22Rv1 (cell line): Measurements from ENCODE around the gene ATP8B3.

Source experiments
- ZFX ChIP-seq: fragments of 450-650 bp; IDR thresholded peaks from 2 replicates; pipeline ENCODE4 v1.6.1; 2017; ENCODE audit warnings: antibody characterized with exemption, borderline replicate concordance
- TF ChIP-seq, protein P1 (sequence below): fragments of 450-650 bp; IDR thresholded peaks from 2 replicates; pipeline ENCODE4 v1.5.1; 2017; ENCODE audit warnings: mild to moderate bottlenecking

DNA sequence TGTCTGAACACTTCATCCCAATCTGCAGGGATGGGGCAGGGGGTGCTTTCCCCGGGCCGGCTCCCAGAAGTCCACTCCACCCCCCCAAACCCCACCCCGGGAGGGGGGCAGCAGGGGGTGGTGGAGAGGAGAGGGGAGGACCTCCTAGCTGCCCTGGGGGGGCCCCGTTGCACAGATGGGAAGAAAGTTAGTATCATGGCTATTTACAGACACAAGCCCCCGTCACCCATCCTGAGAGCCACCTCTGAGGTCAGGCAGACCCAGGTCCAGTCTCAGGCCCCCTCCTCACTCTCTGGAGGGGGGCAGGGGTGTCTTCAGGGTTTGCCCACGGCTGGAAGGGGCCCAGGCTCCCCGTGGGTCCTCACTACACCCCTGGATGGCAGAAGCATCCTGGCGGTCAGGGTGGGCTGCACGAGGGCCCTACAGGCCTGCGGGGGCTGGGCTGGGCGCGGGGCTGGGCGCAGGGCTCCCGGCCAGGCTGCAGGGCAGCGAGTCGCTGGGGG, 42.0 kb upstream of the ATP8B3 start:
- TF ChIP-seq, protein P1, sequence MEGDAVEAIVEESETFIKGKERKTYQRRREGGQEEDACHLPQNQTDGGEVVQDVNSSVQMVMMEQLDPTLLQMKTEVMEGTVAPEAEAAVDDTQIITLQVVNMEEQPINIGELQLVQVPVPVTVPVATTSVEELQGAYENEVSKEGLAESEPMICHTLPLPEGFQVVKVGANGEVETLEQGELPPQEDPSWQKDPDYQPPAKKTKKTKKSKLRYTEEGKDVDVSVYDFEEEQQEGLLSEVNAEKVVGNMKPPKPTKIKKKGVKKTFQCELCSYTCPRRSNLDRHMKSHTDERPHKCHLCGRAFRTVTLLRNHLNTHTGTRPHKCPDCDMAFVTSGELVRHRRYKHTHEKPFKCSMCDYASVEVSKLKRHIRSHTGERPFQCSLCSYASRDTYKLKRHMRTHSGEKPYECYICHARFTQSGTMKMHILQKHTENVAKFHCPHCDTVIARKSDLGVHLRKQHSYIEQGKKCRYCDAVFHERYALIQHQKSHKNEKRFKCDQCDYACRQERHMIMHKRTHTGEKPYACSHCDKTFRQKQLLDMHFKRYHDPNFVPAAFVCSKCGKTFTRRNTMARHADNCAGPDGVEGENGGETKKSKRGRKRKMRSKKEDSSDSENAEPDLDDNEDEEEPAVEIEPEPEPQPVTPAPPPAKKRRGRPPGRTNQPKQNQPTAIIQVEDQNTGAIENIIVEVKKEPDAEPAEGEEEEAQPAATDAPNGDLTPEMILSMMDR = no peak
- no peak for TF ChIP-seq ZFX
